T-helper 22 cell (primary cell): ENCODE measurements around the gene ZG16.
"Not testable (repeated sequence)": the region's sequence is repeated elsewhere in the genome, so short reads cannot be mapped to it uniquely, and the experiment has no call there.

Source experiments
- DNase-seq: peaks from one replicate; pipeline ENCODE4 v3.0.0-alpha.2; 2020; ENCODE audit warnings: low read depth

ZG16 gene, protein sequence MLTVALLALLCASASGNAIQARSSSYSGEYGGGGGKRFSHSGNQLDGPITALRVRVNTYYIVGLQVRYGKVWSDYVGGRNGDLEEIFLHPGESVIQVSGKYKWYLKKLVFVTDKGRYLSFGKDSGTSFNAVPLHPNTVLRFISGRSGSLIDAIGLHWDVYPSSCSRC

GRCh38 chr16:29777576-29778350 is at the start of gene ZG16:
Gene ZG16, plus strand, starts transcription at chr16:29778256. Its CDS starts 1,011 bp downstream, at chr16:29779267.
- DNase-seq = no peak

- DNase-seq = no peak
These were observed 48.9 kb upstream of the ZG16 start for GRCh38 chr16:29729116-29729521.

DNA sequence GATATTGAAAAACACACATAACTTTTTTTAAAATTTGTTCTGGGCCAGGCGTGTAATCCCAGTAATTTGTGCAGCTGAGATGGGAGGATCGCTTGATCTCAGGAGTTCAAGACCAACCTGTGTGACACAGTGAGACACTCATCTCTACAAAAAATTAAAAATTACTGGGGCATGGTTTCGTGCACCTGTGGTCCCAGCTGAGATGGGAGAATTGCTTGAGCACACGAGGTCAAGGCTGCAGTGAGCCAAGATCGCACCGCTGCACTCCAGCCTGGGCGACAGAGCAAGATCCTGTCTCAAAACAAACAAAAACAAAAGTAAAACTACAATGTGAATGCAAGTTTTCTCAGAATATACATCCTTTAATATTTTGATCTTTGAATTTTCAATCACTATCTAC is 47.4 kb upstream of the ZG16 start:
- DNase-seq = no peak

DNA sequence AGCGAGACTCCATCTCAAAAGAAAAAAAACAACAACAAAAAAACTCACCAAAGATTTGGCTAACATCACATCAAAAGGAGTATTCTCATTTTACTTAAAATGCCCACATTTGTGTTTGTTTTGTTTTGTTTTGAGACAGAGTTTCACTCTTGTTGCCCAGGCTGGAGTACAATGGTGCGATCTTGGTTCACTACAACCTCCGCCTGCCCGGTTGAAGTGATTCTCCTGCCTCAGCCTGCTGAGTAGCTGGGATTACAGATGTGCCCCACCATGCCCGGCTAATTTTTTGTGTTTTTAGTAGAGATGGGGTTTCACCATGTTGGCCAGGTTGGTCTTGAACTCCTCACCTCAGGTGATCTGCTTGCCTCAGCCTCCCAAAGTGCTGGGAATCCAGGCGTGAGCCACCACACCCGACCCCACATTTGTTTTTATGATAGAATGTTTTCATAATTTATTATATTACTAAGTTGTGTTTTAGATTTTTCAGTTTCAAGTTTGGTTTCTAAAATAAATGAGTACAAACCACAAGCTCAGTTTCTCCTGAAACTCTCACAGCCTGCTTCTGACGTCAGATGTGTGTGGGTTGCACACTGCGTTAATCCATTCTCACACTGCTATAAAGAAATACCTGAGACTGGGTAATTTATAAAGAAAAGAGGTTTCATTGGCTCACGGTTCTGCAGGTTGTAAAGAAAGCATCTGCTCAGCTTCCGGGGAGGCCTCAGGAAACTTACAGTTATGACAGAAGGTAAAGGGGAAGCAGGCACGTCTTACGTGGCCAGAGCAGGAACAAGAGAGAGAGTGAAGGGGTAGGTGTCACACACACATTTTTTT is 46.1 kb upstream of the ZG16 start:
- DNase-seq = not testable (repeated sequence)

GRCh38 chr16:29734786-29735185 is 43.3 kb upstream of the ZG16 start:
- DNase-seq = no peak

- no peak for DNase-seq
These were observed 41.9 kb upstream of the ZG16 start for GRCh38 chr16:29736112-29736511.

- no peak for DNase-seq
These were observed 41.3 kb upstream of the ZG16 start for GRCh38 chr16:29736764-29737163.

DNA sequence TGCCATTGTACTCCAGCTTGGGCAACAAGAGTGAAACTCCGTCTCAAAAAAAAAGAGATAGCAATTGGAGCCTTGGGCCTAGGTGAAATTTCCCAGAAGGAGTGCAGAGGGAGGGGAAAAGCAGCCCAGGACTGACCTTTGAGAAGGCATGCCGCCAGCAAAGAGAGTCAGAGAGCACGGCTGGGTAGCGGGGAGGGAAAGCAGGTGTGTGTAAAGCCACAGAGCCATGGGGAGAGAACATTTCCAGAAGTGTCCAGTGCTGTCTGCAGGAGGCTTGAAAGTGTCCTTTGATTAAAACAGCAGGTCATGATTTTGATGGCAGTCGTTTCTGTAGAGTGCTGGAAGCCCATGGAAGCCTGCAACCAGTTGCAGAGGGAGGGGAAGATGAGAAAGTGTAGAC is 40.3 kb upstream of the ZG16 start:
- DNase-seq = no peak

GRCh38 chr16:29738514-29738913 is 39.5 kb upstream of the ZG16 start:
- peak; percentile 59 for DNase-seq

DNA sequence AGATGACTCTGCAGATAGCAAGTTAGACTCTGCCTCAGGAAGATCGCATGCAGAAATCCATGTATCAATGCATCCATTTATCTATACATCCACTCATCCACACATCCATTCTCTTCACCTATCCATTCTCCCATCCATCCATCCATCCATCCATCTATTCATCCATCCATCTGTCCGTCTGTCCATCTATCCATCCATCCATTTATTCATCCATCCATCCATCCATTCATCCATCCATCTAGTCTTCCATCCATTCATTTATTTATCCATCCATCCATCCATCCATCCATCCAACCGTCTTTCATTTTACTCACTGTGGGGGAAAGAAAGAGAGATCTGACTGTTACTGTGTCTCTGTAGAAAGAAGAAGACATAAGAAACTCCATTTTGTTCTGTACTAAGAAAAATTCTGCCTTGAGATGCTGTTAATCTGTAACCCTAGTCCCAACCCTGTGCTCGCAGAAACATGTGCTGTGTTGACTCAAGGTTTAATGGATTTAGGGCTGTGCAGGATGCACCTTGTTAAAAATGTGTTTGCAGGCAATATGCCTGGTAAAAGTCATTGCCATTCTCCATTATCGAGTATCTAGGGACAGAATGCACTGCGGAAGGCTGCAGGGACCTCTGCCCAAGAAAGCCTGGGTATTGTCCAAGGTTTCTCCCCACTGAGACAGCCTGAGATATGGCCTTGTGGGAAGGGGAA is 38.0 kb upstream of the ZG16 start:
- DNase-seq = not testable (repeated sequence)

GRCh38 chr16:29740630-29741015 is 37.4 kb upstream of the ZG16 start:
- not testable (repeated sequence) for DNase-seq

GRCh38 chr16:29742683-29743275 is 35.3 kb upstream of the ZG16 start:
- DNase-seq = no peak

DNA sequence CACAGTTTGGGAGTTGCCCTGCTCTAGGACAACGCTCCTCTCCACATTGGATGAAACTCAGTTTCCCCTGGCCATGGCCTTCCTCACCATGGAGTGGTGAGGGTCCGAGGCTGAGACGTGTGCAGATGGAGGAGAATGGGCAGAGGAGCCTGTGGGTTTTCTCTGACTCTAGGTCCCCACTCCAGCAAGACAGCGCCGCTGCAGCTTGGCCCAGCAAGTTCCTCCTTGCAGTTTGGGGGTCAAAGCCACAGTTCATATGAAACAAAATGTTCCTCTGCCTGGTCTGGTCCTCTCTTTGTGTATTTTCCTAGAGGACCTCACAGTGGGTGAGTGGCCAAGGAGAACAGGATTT is 34.6 kb upstream of the ZG16 start:
- DNase-seq = no peak

DNA sequence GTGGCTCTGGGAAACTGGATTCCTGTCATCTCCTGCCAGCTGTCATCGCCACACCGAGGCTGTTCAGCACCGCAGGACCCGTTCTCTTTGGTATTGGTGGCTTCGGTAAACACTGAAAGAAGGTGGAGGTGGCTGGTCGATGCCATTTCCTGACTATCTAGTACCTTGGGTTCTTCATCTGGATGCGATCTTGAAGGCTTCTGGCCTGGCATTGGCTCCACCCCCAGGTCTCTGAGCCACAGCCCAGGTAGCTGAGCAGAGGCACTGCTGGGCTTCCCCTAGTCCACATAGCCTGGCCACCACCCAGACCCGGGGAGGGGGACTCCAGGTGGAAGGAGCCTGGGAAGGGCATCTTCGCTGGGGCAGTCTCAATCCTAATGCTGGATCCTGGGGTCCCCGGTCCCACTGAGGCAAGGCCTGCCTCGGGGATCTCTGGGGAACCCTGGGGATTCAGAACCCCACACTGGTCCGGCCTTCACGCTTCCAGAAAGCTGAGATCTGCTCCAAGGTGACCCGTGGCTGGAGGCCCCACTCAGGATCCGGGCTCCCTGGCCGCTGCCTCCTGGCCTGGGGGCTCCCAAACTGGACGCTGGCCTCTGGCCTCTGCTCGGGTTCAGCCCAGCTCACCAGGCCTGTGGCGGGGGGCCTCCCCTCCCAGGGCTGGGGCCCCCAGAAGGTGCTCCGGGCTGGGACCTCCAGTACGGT is 34.1 kb upstream of the ZG16 start:
- peak; percentile 39 for DNase-seq

- no peak for DNase-seq
These were observed 33.4 kb upstream of the ZG16 start for GRCh38 chr16:29744541-29745101.

DNA sequence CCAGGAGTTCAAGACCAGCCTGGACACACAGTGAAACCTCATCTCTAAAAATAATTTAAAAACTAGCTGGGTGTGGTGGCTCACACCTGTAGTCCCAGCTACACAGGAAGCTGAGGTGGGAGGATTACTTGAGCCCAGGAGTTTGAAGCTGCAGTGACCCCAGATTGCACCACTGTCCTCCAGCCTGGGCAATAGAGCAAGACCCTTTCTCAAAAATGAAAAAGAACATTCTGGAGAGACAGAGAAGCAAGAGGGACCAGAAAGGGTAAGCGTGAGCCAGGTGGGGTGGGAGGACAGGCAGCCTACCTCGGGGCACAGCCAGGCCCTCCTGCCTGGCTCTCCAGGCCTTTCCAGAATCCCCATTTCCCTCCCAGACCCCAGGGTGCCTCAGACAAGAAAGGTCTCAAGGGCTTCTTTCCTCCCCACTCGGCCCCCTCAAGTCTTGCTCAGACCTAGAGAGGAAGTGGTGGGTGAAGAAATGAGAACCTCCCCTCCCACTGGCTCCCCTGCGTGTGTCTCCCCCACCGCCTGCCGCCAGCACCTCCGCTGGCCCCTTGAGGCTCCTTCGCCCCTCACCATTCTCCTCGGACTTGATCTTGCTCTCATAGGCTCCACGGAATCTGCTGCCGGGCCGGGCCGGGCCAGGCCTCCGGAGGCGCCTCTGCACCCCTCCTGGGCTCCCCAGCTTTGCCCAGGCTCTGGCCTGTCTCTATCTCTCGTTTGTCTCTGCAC is 32.8 kb upstream of the ZG16 start:
- DNase-seq = peak; percentile 30

- peak; percentile 95 for DNase-seq
These were observed 32.2 kb upstream of the ZG16 start, which contains the start of gene C16orf54 for GRCh38 chr16:29745853-29746345. Gene C16orf54, minus strand, starts transcription at chr16:29745990. Its CDS starts 1,039 bp downstream, at chr16:29744951.

DNA sequence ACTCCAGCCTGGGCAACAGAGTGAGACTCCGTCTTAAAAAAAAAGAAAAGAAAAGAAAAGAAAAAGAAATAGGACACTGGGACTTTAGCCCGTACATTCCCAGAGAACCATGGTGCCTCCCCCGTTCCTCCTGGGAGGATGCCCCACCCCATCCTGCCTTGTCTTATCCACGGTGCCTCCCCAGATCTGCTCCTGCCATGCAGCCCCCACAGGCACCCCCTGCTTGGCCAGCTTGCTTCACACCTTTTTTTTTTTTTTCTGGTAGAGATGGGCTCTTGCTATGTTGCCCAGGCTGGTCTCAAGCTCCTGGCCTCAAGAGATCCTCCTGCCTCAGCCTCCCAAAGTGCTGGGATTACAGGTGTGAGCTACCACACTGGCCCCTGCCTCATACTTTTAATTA is 31.5 kb upstream of the ZG16 start:
- not testable (repeated sequence) for DNase-seq

- no peak for DNase-seq
These were observed 29.9 kb upstream of the ZG16 start for GRCh38 chr16:29747947-29748759.
